A549 (cell line): ENCODE results near the gene VSIG1. TPM values are rescaled to one million over a fixed set of nuclear protein-coding genes. Genes with fewer than 3 reads are reported as not detected.

Experiments used
- ATAC-seq, 2 experiments: fragments of 200-7000 bp in 1 of 2; fragments of >200 bp in 1 of 2; cut with Nextera tagmentation in 1 of 2; cut with Tn5 transposase in 1 of 2; 3 replicates each; pipeline versions ENCODE4 v1.8.0 to v1.9.1; 2018 to 2020; ENCODE audit warnings: mild to moderate bottlenecking in 1 of 2, moderate library complexity in 1 of 2
- CTCF ChIA-PET: fragments of 300-600 bp; sonication (Branson Sonifier 250); formaldehyde crosslinking; extraction: SDS; loops from one replicate; lab custom pipeline; 2021; ENCODE audit warnings: antibody characterized with exemption, inconsistent platforms; lab: Yijun Ruan, JAX
- POLR2A ChIA-PET: fragments of 350-600 bp; formaldehyde crosslinking; extraction: SDS; loops from one replicate; lab custom pipeline; 2021; ENCODE audit warnings: antibody characterized with exemption, inconsistent platforms; lab: Yijun Ruan, JAX
- DNase-seq, 2 experiments: peaks; one replicate each; pipeline versions ENCODE4 v3.0.0 to v3.0.0-alpha.2; 2011 to 2016; ENCODE audit warnings: low read depth in 1 of 2, low spot score in 1 of 2
- FAIRE-seq: peaks from 2 replicates; lab custom pipeline; 2011; peaks lifted over from hg19 to GRCh38; lab: Jason Lieb, UNC
- H3K27ac ChIP-seq, 2 experiments: fragments of >200 bp; sonication (Bioruptor Twin); formaldehyde crosslinking; 3 replicates each; pipeline ENCODE4 v1.5.1; 2016 to 2017
- H3K4me1 ChIP-seq: fragments of >200 bp; sonication (Bioruptor Twin); formaldehyde crosslinking; 3 replicates; pipeline ENCODE4 v1.6.1; 2016
- H3K4me2 ChIP-seq: fragments of >200 bp; sonication (Bioruptor Twin); formaldehyde crosslinking; 3 replicates; pipeline ENCODE4 v1.6.1; 2016
- H3K4me3 ChIP-seq: fragments of >200 bp; sonication (Bioruptor Twin); formaldehyde crosslinking; 3 replicates; pipeline ENCODE4 v1.5.1; 2016
- H3K9me3 ChIP-seq: fragments of >200 bp; sonication (Bioruptor Twin); formaldehyde crosslinking; 3 replicates; pipeline ENCODE4 v1.6.1; 2016
- BHLHE40 ChIP-seq: IDR thresholded peaks from 2 replicates; pipeline ENCODE4 v1.6.1; 2012; ENCODE audit warnings: low read depth, low read length, inconsistent platforms
- CBX8 ChIP-seq: fragments of 200-600 bp; sonication (generic); IDR thresholded peaks from 2 replicates; pipeline ENCODE4 v1.6.1; 2016
- CEBPB ChIP-seq, 2 experiments: fragments of >200 bp in 1 of 2; sonication (Bioruptor Twin) in 1 of 2; formaldehyde crosslinking in 1 of 2; IDR thresholded peaks; 2 replicates each; pipeline ENCODE4 v1.6.1; 2012 to 2016
- CHD4 ChIP-seq: fragments of 200-600 bp; sonication (generic); IDR thresholded peaks from 2 replicates; pipeline ENCODE4 v1.6.1; 2016; ENCODE audit warnings: antibody characterized with exemption, mild to moderate bottlenecking, borderline replicate concordance
- EHF ChIP-seq: fragments of 250-450 bp; sonication (Bioruptor Pico); IDR thresholded peaks from 2 replicates; pipeline ENCODE4 v1.5.0; 2020; ENCODE audit warnings: mild to moderate bottlenecking
- EP300 ChIP-seq, 2 experiments: fragments of >200 bp; sonication (Bioruptor Twin); formaldehyde crosslinking; IDR thresholded peaks; 2 replicates in 1 of 2; 3 replicates in 1 of 2; pipeline ENCODE4 v1.6.1; 2016 to 2017
- FOSB ChIP-seq: fragments of 250-450 bp; sonication (Bioruptor Pico); IDR thresholded peaks from 2 replicates; pipeline ENCODE4 v1.5.0; 2020; ENCODE audit warnings: mild to moderate bottlenecking, moderate library complexity
- FOSL2 ChIP-seq, 2 experiments: fragments of 450-650 bp in 1 of 2; fragments of >200 bp in 1 of 2; sonication (Bioruptor Twin) in 1 of 2; formaldehyde crosslinking; IDR thresholded peaks; 2 replicates each; pipeline versions ENCODE4 v1.5.0 to v1.6.1; 2016 to 2020; ENCODE audit warnings: mild to moderate bottlenecking in 1 of 2, moderate library complexity in 1 of 2
- FOXS1 ChIP-seq: fragments of 250-450 bp; sonication (Bioruptor Pico); IDR thresholded peaks from 2 replicates; pipeline ENCODE4 v1.5.0; 2020; ENCODE audit warnings: mild to moderate bottlenecking, moderate library complexity
- HDAC2 ChIP-seq: fragments of 200-600 bp; sonication (generic); IDR thresholded peaks from 2 replicates; pipeline ENCODE4 v1.6.1; 2016
- KDM1A ChIP-seq: fragments of 200-600 bp; sonication (generic); IDR thresholded peaks from 2 replicates; pipeline ENCODE4 v1.6.1; 2016; ENCODE audit warnings: low read depth, mild to moderate bottlenecking
- KDM5A ChIP-seq: fragments of 200-600 bp; sonication (generic); IDR thresholded peaks from 2 replicates; pipeline ENCODE4 v1.6.1; 2016; ENCODE audit warnings: antibody characterized with exemption, mild to moderate bottlenecking
- NFE2L2 ChIP-seq: fragments of 150-350 bp; conservative IDR thresholded peaks from 2 replicates; pipeline ENCODE4 v1.6.1; 2014; ENCODE audit warnings: low read length
- NPAS2 ChIP-seq: fragments of 250-450 bp; sonication (Bioruptor Pico); IDR thresholded peaks from 2 replicates; pipeline ENCODE4 v1.8.0; 2022; ENCODE audit warnings: mild to moderate bottlenecking, moderate library complexity, borderline replicate concordance
- POLR2AphosphoS2 ChIP-seq: conservative IDR thresholded peaks from 2 replicates; pipeline ENCODE4 v1.6.1; 2012; ENCODE audit warnings: low read length, improper control_type of control experiment, inconsistent platforms
- RAD21 ChIP-seq, 2 experiments: fragments of >200 bp in 1 of 2; sonication (Bioruptor Twin) in 1 of 2; formaldehyde crosslinking in 1 of 2; IDR thresholded peaks in 1 of 2; conservative IDR thresholded peaks in 1 of 2; 2 replicates in 1 of 2; 3 replicates in 1 of 2; pipeline ENCODE4 v1.6.1; 2012 to 2018; ENCODE audit warnings: inconsistent platforms in 1 of 2
- RCOR1 ChIP-seq: fragments of 150-350 bp; IDR thresholded peaks from 2 replicates; pipeline ENCODE4 v1.6.1; 2014; ENCODE audit warnings: antibody characterized with exemption, low read length, low read depth
- RFX5 ChIP-seq: fragments of 450-650 bp; IDR thresholded peaks from 2 replicates; pipeline ENCODE4 v1.7.1; 2014; ENCODE audit warnings: antibody characterized with exemption, mild to moderate bottlenecking, moderate library complexity
- SMC3 ChIP-seq: fragments of >200 bp; sonication (Bioruptor Twin); formaldehyde crosslinking; IDR thresholded peaks from 3 replicates; pipeline ENCODE4 v1.6.1; 2018; ENCODE audit warnings: inconsistent platforms
- SREBF2 ChIP-seq: fragments of 450-650 bp; IDR thresholded peaks from 2 replicates; pipeline ENCODE4 v1.6.1; 2014; ENCODE audit warnings: mild to moderate bottlenecking, moderate library complexity
- TFCP2L1 ChIP-seq: fragments of 250-450 bp; sonication (Bioruptor Pico); IDR thresholded peaks from 2 replicates; pipeline ENCODE4 v1.5.0; 2021; ENCODE audit warnings: mild to moderate bottlenecking
- TP53 ChIP-seq: fragments of 250-450 bp; sonication (Bioruptor Pico); IDR thresholded peaks from 2 replicates; pipeline ENCODE4 v1.5.0; 2021; ENCODE audit warnings: mild to moderate bottlenecking, moderate library complexity
- ZNF302 ChIP-seq: fragments of 250-450 bp; sonication (Bioruptor Pico); IDR thresholded peaks from 2 replicates; pipeline ENCODE4 v1.9.0; 2021; ENCODE audit warnings: inconsistent platforms, mild to moderate bottlenecking, moderate library complexity
- ZSCAN20 ChIP-seq: fragments of 250-450 bp; sonication (Bioruptor Pico); IDR thresholded peaks from 2 replicates; pipeline ENCODE4 v1.8.0; 2022; ENCODE audit warnings: mild to moderate bottlenecking, moderate library complexity
- WGBS: methylation state at CpG from one replicate; pipeline ENCODE4 v1.1.6; 2017; ENCODE audit errors: missing lambda C conversion rate; 5-methylcytosine and 5-hydroxymethylcytosine counted together
- polyA plus RNA-seq, 4 experiments: library from polyadenylated mRNA; depleted of rRNA in 3 of 4; stranded (reverse); fragments of >200 nt; fragmentation: RNase III in 1 of 4; extraction: RNeasy Plus Mini Kit Qiagen cat#74134 plus additional on column Dnase treatment in 1 of 4; gene quantifications; 2 replicates in 3 of 4; 3 replicates in 1 of 4; pipeline ENCODE4 v1.2.3, GENCODE V29; 2011 to 2017
- TF ChIP-seq, protein P1 (sequence below): fragments of 150-350 bp; IDR thresholded peaks from 2 replicates; pipeline ENCODE4 v1.6.1; 2014; ENCODE audit warnings: low read depth, mild to moderate bottlenecking, low read length
- TF ChIP-seq, protein P2 (sequence below): fragments of 450-650 bp; IDR thresholded peaks from 2 replicates; pipeline ENCODE4 v1.6.1; 2014; ENCODE audit warnings: antibody characterized with exemption
- TF ChIP-seq, protein P3 (sequence below): fragments of >200 bp; sonication (Bioruptor Twin); formaldehyde crosslinking; IDR thresholded peaks from 3 replicates; pipeline ENCODE4 v1.6.1; 2016
- TF ChIP-seq, protein P4 (sequence below): fragments of 250-450 bp; sonication (Bioruptor Pico); IDR thresholded peaks from 2 replicates; pipeline ENCODE4 v1.5.0; 2021; ENCODE audit warnings: mild to moderate bottlenecking, moderate library complexity, borderline replicate concordance
- TF ChIP-seq, protein P5 (sequence below): IDR thresholded peaks from 2 replicates; pipeline ENCODE4 v1.6.1; 2012

VSIG1 gene
- polyA plus RNA-seq, 2 of the 4 experiments (the other 2 are of a cell fraction) = 0.17 to 1.2 TPM

DNA sequence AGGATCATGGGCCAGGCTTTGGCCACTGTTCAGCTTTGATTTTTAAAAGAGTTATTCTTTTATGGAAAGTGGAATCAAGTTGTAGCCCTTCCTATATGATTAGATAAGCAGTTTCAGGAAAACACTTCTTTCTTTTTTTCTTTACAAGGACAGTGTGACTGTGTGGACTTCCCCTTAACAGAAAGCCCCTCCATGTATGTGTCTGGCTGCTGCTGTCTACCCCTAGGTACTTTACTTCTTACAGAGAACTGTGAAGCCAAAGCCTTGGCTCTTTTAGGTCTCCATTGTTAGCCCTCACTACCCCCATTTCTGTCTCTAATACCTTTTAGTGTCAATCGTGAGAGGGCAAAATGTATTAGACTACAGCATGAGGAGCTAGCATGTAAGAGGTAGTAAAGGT lies 19.1 kb downstream of the VSIG1 start (continued):
- TF ChIP-seq, protein P1, sequence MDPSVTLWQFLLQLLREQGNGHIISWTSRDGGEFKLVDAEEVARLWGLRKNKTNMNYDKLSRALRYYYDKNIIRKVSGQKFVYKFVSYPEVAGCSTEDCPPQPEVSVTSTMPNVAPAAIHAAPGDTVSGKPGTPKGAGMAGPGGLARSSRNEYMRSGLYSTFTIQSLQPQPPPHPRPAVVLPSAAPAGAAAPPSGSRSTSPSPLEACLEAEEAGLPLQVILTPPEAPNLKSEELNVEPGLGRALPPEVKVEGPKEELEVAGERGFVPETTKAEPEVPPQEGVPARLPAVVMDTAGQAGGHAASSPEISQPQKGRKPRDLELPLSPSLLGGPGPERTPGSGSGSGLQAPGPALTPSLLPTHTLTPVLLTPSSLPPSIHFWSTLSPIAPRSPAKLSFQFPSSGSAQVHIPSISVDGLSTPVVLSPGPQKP = no peak
- no peak for TF ChIP-seq ZSCAN20 (CRISPR knock-in tag)
- TF ChIP-seq NPAS2 = no peak
- TF ChIP-seq SREBF2 = no peak
- no peak for TF ChIP-seq TP53
- TF ChIP-seq POLR2AphosphoS2 = no peak
- TF ChIP-seq NFE2L2 = no peak
- TF ChIP-seq, all 56 proteins: peak for 0

DNA sequence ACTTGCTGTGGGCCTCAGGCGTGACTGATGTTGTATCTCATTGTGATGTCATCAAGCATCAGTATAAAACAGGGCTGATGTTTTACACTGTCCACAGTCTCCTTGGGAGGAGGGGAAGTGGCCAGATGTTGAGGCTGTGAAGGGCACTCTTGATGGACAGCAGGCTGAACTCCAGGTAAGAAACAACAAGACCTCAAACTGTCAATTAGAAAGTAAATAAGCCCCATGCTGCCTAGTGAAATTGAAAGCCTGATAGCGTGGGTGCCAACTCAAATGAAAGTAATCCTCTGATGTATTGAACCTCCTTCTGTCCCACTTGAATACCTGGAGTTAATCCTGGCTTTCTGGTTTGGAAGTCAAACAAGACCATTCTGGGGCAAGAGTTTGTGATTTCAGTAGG lies 19.7 kb downstream of the VSIG1 start:
- ATAC-seq (no peak), FAIRE-seq (peak; percentile 63), DNase-seq (no peak)
- no peaks in the 10 kb centered on the region for H3K4me1 ChIP-seq
- H3K27ac ChIP-seq = no peak overlapping the region
- 86% methylated on average over 2 of the region's 2 CpGs for WGBS
- TF ChIP-seq, protein P2, sequence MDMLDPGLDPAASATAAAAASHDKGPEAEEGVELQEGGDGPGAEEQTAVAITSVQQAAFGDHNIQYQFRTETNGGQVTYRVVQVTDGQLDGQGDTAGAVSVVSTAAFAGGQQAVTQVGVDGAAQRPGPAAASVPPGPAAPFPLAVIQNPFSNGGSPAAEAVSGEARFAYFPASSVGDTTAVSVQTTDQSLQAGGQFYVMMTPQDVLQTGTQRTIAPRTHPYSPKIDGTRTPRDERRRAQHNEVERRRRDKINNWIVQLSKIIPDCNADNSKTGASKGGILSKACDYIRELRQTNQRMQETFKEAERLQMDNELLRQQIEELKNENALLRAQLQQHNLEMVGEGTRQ = no peak
- TF ChIP-seq EP300 (IDR thresholded peaks at IDR 0.05) (no peak), CEBPB (IDR thresholded peaks at IDR 0.05) (no peak), POLR2AphosphoS2 (no peak), SMC3 (no peak), CBX8 (no peak), KDM1A (no peak), ZNF302 (CRISPR knock-in tag) (no peak), FOSL2 (IDR thresholded peaks at IDR 0.05) (no peak), FOSL2 (CRISPR knock-in tag; IDR thresholded peaks at IDR 0.05) (no peak), FOXS1 (CRISPR knock-in tag) (no peak)
- TF ChIP-seq, protein P3, sequence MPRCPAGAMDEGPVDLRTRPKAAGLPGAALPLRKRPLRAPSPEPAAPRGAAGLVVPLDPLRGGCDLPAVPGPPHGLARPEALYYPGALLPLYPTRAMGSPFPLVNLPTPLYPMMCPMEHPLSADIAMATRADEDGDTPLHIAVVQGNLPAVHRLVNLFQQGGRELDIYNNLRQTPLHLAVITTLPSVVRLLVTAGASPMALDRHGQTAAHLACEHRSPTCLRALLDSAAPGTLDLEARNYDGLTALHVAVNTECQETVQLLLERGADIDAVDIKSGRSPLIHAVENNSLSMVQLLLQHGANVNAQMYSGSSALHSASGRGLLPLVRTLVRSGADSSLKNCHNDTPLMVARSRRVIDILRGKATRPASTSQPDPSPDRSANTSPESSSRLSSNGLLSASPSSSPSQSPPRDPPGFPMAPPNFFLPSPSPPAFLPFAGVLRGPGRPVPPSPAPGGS = no peak
- TF ChIP-seq, protein P4, sequence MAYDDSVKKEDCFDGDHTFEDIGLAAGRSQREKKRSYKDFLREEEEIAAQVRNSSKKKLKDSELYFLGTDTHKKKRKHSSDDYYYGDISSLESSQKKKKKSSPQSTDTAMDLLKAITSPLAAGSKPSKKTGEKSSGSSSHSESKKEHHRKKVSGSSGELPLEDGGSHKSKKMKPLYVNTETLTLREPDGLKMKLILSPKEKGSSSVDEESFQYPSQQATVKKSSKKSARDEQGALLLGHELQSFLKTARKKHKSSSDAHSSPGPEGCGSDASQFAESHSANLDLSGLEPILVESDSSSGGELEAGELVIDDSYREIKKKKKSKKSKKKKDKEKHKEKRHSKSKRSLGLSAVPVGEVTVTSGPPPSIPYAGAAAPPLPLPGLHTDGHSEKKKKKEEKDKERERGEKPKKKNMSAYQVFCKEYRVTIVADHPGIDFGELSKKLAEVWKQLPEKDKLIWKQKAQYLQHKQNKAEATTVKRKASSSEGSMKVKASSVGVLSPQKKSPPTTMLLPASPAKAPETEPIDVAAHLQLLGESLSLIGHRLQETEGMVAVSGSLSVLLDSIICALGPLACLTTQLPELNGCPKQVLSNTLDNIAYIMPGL (CRISPR knock-in tag) = no peak
- TF ChIP-seq, protein P1 = no peak
- POLR2A ChIA-PET = no interaction called here
- H3K4me2 ChIP-seq = no peak overlapping the region
- no peak overlapping the region for H3K4me3 ChIP-seq
- H3K9me3 ChIP-seq = no peaks in the 10 kb centered on the region
- CTCF ChIA-PET = no interaction called here

DNA sequence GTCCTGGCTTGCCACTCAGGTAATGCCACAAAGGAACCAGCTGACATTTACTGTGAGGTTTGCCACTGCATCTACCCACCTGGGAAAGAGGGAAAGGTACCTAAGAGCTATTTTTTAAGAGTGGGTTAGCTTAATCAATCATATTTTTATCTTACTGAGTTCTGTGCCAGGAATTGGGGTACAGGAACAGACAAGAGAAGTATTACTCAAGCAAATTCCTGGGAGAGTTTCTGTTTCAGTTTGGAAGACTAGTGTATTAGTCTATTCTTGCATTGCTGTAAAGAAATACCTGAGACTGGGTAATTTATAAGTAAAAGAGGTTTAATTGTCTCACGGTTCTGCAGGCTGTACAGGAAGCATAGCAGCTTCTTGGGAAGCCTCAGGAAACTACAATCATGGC lies 23.3 kb downstream of the VSIG1 start:
- TF ChIP-seq RCOR1 = no peak
- no peak for TF ChIP-seq POLR2AphosphoS2
- TF ChIP-seq, protein P5, sequence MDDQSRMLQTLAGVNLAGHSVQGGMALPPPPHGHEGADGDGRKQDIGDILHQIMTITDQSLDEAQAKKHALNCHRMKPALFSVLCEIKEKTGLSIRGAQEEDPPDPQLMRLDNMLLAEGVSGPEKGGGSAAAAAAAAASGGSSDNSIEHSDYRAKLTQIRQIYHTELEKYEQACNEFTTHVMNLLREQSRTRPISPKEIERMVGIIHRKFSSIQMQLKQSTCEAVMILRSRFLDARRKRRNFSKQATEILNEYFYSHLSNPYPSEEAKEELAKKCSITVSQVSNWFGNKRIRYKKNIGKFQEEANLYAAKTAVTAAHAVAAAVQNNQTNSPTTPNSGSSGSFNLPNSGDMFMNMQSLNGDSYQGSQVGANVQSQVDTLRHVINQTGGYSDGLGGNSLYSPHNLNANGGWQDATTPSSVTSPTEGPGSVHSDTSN = no peak
- TF ChIP-seq TFCP2L1 (CRISPR knock-in tag) = no peak
- TF ChIP-seq RFX5 = no peak
- no peak for TF ChIP-seq EHF (CRISPR knock-in tag)
- TF ChIP-seq EP300 (IDR thresholded peaks at IDR 0.05) = no peak
- TF ChIP-seq BHLHE40 = no peak
- no peak for TF ChIP-seq KDM5A
- TF ChIP-seq CHD4 = no peak
- no peak for TF ChIP-seq RAD21 (conservative IDR thresholded peaks at IDR 0.05 in 1 of 2, IDR thresholded peaks at IDR 0.05 in 1 of 2)
- TF ChIP-seq HDAC2 = no peak
- TF ChIP-seq FOSB (CRISPR knock-in tag) = no peak
- ChIA-PET POLR2A (no interaction called here), CTCF (interaction anchor here (1.1 to 2.0 kb wide), 3 partner anchors 45 to 255 kb away, joined by 3 to 9 read pairs (median 3); no protein-coding TSS in a partner anchor)
- ATAC-seq = no peak
- Histone ChIP-seq H3K4me3 (no peak overlapping the region), H3K9me3 (no peaks in the 10 kb centered on the region), H3K27ac (no peak overlapping the region), H3K4me1 (peaks cover 15% of the 10 kb centered on the region; the same call in 2 of the 3 replicates), H3K4me2 (no peak overlapping the region)
- no peak for DNase-seq
- FAIRE-seq = no peak
- 76% methylated on average over 1 of the region's 1 CpG for WGBS
